HepG2 (cell line): ENCODE measurements around the gene SEMA3C.

ENCODE experiments used
- CHCHD3 ChIP-seq: sonication (generic); formaldehyde crosslinking; IDR thresholded peaks from 2 replicates; pipeline ENCODE4 v1.8.0; 2022; ENCODE audit warnings: mild to moderate bottlenecking, missing genetic modification reagents, moderate library complexity
- CTCF ChIP-seq: sonication (generic); formaldehyde crosslinking; IDR thresholded peaks from 2 replicates; pipeline ENCODE4 v1.5.0; 2020; ENCODE audit warnings: mild to moderate bottlenecking, missing genetic modification reagents, moderate library complexity
- EP300 ChIP-seq, 3 experiments: sonication (generic) in 1 of 3; formaldehyde crosslinking in 1 of 3; IDR thresholded peaks; 2 replicates each; pipeline versions ENCODE4 v1.5.1 to v1.6.1; 2011 to 2020; ENCODE audit warnings: low read depth in 2 of 3, low read length in 2 of 3, borderline replicate concordance in 1 of 3, improper control_type of control experiment in 1 of 3, mild to moderate bottlenecking in 1 of 3, missing genetic modification reagents in 1 of 3, moderate library complexity in 1 of 3
- NCOR1 ChIP-seq: fragments of 200-600 bp; sonication (generic); IDR thresholded peaks from 2 replicates; pipeline ENCODE4 v1.7.0; 2017; ENCODE audit warnings: antibody characterized with exemption, low read length, borderline replicate concordance
- XRCC5 ChIP-seq: fragments of 200-400 bp; formaldehyde crosslinking; optimal IDR thresholded peaks from 2 replicates; pipeline ENCODE3; 2017; ENCODE audit warnings: mild to moderate bottlenecking, low read length
- ZIK1 ChIP-seq: sonication (generic); formaldehyde crosslinking; IDR thresholded peaks from 2 replicates; pipeline ENCODE4 v1.5.0; 2020; ENCODE audit warnings: mild to moderate bottlenecking, low read depth, missing genetic modification reagents, borderline replicate concordance
- ZMAT3 ChIP-seq: sonication (generic); formaldehyde crosslinking; conservative IDR thresholded peaks from 2 replicates; pipeline ENCODE4 v1.7.0; 2021; ENCODE audit warnings: missing genetic modification reagents

DNA sequence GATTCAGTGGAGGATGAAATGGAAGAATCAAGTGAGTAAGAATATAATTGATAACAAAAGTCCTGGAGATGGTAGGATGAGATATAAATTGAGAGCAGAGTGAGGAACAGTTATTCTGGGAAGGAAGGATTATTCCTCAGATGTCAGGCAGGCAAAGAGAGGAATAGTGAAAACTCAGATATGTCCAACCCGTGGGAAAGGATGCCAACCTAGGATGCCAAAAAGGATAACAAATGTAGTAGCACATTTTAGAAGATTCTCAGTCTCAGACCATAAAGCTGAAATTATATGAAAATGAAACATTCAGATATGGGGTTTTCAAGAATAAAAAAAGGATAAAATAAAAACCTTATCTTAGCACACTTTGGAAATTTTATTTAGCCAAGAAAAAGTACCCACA, 131.1 kb downstream of the SEMA3C start:
- TF ChIP-seq NCOR1 (no peak), CHCHD3 (no peak), ZMAT3 (CRISPR knock-in tag) (no peak), EP300 (IDR thresholded peaks at IDR 0.05; ENCODE audit: low read depth in 2 of 2, low read length in 2 of 2) (no peak), EP300 (CRISPR knock-in tag; IDR thresholded peaks at IDR 0.05; ENCODE audit: borderline replicate concordance) (no peak), ZIK1 (CRISPR knock-in tag) (no peak), XRCC5 (no peak), CTCF (CRISPR knock-in tag) (no peak)
